Measurements from ENCODE around the gene GHRHR. TPM values are rescaled to one million over a fixed set of nuclear protein-coding genes. Genes with fewer than 3 reads are reported as not detected.
A peak's percentile ranks its signal among the peaks of the same experiment; 100 is the strongest.

GHRHR gene
- total RNA-seq, 4 donors from 2014 or later = not detected

- Histone ChIP-seq H3K27ac (no peak overlapping the region), H3K4me3 (no peak overlapping the region), H3K9me3 (peaks cover 0 to 9% (median 0%) of the 10 kb centered on the region in 3 donors), H3K27me3 (no peaks in the 10 kb centered on the region), H3K4me1 (peaks cover 0 to 30% (median 22%) of the 10 kb centered on the region in 3 donors), H3K36me3 (peaks cover 0 to 64% of the 10 kb centered on the region in 2 donors)
- TF ChIP-seq POLR2AphosphoS5 (IDR thresholded peaks at IDR 0.05) = no peak
- TF ChIP-seq EP300 (IDR thresholded peaks at IDR 0.05) = no peak
- TF ChIP-seq, protein P1, sequence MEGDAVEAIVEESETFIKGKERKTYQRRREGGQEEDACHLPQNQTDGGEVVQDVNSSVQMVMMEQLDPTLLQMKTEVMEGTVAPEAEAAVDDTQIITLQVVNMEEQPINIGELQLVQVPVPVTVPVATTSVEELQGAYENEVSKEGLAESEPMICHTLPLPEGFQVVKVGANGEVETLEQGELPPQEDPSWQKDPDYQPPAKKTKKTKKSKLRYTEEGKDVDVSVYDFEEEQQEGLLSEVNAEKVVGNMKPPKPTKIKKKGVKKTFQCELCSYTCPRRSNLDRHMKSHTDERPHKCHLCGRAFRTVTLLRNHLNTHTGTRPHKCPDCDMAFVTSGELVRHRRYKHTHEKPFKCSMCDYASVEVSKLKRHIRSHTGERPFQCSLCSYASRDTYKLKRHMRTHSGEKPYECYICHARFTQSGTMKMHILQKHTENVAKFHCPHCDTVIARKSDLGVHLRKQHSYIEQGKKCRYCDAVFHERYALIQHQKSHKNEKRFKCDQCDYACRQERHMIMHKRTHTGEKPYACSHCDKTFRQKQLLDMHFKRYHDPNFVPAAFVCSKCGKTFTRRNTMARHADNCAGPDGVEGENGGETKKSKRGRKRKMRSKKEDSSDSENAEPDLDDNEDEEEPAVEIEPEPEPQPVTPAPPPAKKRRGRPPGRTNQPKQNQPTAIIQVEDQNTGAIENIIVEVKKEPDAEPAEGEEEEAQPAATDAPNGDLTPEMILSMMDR (IDR thresholded peaks at IDR 0.05) = no peak
- no peak for TF ChIP-seq POLR2A (IDR thresholded peaks at IDR 0.05)
- ATAC-seq = no peak
Measured at GRCh38 chr7:30924624-30925023, 39.1 kb upstream of the GHRHR start.

DNA sequence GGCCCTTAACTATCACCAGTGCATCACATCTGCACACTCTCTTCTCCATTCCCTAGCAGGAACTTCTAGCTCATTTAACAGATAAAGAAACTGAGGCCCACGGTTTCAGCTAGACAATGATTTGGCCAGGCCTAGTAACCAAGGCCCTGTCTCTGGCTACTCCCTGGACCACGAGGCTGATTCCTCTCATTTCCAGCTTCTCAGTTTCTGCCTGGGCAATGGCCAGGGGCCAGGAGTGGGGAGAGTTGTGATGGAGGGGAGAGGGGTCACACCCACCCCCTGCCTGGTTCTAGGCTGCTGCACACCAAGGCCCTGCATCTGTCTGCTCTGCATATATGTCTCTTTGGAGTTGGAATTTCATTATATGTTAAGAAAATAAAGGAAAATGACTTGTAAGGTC is 38.6 kb upstream of the GHRHR start:
- peaks cover 0 to 9% (median 0%) of the 10 kb centered on the region in 3 donors for H3K9me3 ChIP-seq
- H3K27me3 ChIP-seq = no peaks in the 10 kb centered on the region
- no peak for ATAC-seq
- H3K36me3 ChIP-seq = peaks cover 0 to 64% of the 10 kb centered on the region in 2 donors
- peak overlapping the region in 1 of 4 donors; percentile 3 for H3K27ac ChIP-seq
- no peak overlapping the region for H3K4me3 ChIP-seq
- 65% methylated on average over 2 of the region's 2 CpGs; no CpG with 5 or more reads in 1 of the 2 donors for WGBS, 2 donors (ENCODE audit: low coverage in 1 of 2)
- H3K4me1 ChIP-seq = peaks cover 0 to 26% (median 20%) of the 10 kb centered on the region in 3 donors
- TF ChIP-seq POLR2A (IDR thresholded peaks at IDR 0.05) (no peak), POLR2AphosphoS5 (IDR thresholded peaks at IDR 0.05) (no peak), EP300 (IDR thresholded peaks at IDR 0.05) (no peak)
- TF ChIP-seq, protein P1 (IDR thresholded peaks at IDR 0.05) = no peak

GRCh38 chr7:30925913-30926312 is 37.8 kb upstream of the GHRHR start:
- H3K4me1 ChIP-seq = peaks cover 0 to 18% (median 12%) of the 10 kb centered on the region in 3 donors
- H3K4me3 ChIP-seq = no peak overlapping the region
- TF ChIP-seq POLR2A (IDR thresholded peaks at IDR 0.05) (no peak), POLR2AphosphoS5 (IDR thresholded peaks at IDR 0.05) (peak; percentile 16), EP300 (IDR thresholded peaks at IDR 0.05) (no peak)
- TF ChIP-seq, protein P1 (IDR thresholded peaks at IDR 0.05) = no peak
- no peaks in the 10 kb centered on the region for H3K27me3 ChIP-seq
- peaks cover 0 to 9% (median 0%) of the 10 kb centered on the region in 3 donors for H3K9me3 ChIP-seq
- 83 to 93% methylated on average over 1 to 2 of the region's 5 CpGs for WGBS, 2 donors (ENCODE audit: low coverage in 1 of 2)
- peaks cover 0 to 64% of the 10 kb centered on the region in 2 donors for H3K36me3 ChIP-seq
- H3K27ac ChIP-seq = no peak overlapping the region
- ATAC-seq = no peak

GRCh38 chr7:30926313-30926712 is 37.4 kb upstream of the GHRHR start:
- no peak overlapping the region for H3K27ac ChIP-seq
- peaks cover 0 to 9% (median 0%) of the 10 kb centered on the region in 3 donors for H3K9me3 ChIP-seq
- TF ChIP-seq, protein P1 (IDR thresholded peaks at IDR 0.05) = no peak
- no peak for TF ChIP-seq POLR2A (IDR thresholded peaks at IDR 0.05)
- no peak for TF ChIP-seq EP300 (IDR thresholded peaks at IDR 0.05)
- TF ChIP-seq POLR2AphosphoS5 (IDR thresholded peaks at IDR 0.05) = no peak
- no peaks in the 10 kb centered on the region for H3K27me3 ChIP-seq
- H3K4me3 ChIP-seq = no peak overlapping the region
- no peak for ATAC-seq
- peaks cover 0 to 64% of the 10 kb centered on the region in 2 donors for H3K36me3 ChIP-seq
- 89 to 94% methylated on average over 2 to 4 of the region's 5 CpGs for WGBS, 2 donors (ENCODE audit: low coverage in 1 of 2)
- peaks cover 0 to 14% (median 8%) of the 10 kb centered on the region in 3 donors for H3K4me1 ChIP-seq

DNA sequence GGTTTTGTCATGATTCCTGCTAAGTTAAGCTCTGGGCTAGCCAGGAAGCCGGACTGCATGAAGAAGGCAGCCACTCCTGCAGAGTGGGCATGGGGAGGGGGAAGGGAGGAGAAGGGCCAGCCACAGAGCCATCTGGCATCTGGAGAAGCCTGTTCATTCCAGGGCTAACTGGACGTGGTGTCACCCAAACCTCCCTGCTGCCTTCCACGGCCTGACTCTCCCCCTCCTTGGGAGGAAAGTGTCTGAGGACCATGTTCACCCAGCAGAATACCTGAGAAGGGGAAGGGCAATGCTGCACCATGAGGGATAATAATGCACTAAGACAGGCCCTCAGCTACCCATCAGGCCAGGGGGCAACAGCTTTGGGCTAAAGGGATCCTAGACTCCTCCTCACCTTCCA is 36.7 kb upstream of the GHRHR start:
- TF ChIP-seq, protein P1 (IDR thresholded peaks at IDR 0.05) = no peak
- TF ChIP-seq EP300 (IDR thresholded peaks at IDR 0.05) = no peak
- TF ChIP-seq POLR2AphosphoS5 (IDR thresholded peaks at IDR 0.05) = peak; percentile 4
- no peak for ATAC-seq
- Histone ChIP-seq H3K4me1 (peaks cover 0 to 6% (median under 1%) of the 10 kb centered on the region in 3 donors), H3K27ac (no peak overlapping the region), H3K27me3 (no peaks in the 10 kb centered on the region), H3K36me3 (peaks cover 0 to 60% of the 10 kb centered on the region in 2 donors), H3K9me3 (peaks cover 0 to 9% (median 0%) of the 10 kb centered on the region in 3 donors), H3K4me3 (no peak overlapping the region)
- no CpG with 5 or more reads among the region's 3 CpGs for WGBS, 2 donors (ENCODE audit: low coverage in 1 of 2)
